ENCODE results near the gene ARID1A.

ARID1A gene

DNA sequence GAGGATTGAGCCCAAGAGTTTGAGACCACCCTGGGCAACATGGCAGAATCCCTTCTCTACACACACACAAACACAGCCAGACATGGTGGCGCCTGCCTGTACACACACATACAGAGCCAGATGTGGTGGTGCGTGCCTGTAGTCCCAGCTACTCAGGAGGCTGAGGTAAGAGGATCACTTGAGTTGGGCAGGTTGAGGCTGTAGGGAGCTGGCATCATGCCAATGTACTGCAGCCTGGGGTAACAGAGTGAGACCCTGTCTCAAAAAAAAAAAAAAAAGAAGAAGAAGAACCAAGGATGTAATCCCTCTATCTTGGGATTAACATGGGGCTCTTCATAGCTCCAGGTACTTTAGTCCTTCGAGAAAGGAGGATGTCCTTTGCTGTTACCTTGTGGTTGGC lies 62.5 kb downstream of the ARID1A start:
- TF ChIP-seq, protein P1, sequence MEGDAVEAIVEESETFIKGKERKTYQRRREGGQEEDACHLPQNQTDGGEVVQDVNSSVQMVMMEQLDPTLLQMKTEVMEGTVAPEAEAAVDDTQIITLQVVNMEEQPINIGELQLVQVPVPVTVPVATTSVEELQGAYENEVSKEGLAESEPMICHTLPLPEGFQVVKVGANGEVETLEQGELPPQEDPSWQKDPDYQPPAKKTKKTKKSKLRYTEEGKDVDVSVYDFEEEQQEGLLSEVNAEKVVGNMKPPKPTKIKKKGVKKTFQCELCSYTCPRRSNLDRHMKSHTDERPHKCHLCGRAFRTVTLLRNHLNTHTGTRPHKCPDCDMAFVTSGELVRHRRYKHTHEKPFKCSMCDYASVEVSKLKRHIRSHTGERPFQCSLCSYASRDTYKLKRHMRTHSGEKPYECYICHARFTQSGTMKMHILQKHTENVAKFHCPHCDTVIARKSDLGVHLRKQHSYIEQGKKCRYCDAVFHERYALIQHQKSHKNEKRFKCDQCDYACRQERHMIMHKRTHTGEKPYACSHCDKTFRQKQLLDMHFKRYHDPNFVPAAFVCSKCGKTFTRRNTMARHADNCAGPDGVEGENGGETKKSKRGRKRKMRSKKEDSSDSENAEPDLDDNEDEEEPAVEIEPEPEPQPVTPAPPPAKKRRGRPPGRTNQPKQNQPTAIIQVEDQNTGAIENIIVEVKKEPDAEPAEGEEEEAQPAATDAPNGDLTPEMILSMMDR (IDR thresholded peaks at IDR 0.05; ENCODE audit: low read depth, low read length, missing control alignments), result no peak
- DNase-seq (ENCODE audit: low read depth), result no peak
- H3K4me3 ChIP-seq (ENCODE audit: low read depth, low read length), result no peak overlapping the region

DNA sequence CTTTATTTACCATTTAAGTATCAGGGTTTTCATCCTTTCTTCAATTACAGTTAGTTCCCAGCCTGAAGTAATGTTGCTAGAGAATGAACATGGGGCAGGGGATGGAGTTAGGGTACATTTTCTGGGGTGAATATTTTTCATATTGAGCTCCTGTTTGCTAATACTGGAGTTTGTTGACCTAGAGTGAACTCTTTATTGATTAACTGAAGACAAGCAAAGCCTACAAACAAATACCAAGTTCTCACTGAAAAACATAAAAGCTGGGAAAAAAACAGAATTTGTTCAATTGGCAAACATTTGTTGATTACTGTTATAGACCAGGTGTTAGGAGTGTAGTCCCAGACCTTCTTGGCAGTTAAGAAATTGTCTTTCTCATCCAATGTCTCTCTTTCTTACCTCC lies 63.7 kb downstream of the ARID1A start:
- no peak for DNase-seq (ENCODE audit: low read depth)
- TF ChIP-seq, protein P1 (IDR thresholded peaks at IDR 0.05; ENCODE audit: low read depth, low read length, missing control alignments), result no peak

GRCh38 chr1:26761217-26761616 lies 65.4 kb downstream of the ARID1A start:
- TF ChIP-seq, protein P1 (IDR thresholded peaks at IDR 0.05; ENCODE audit: low read depth, low read length, missing control alignments), result peak; percentile 11
- no peak for DNase-seq (ENCODE audit: low read depth)
- H3K4me3 ChIP-seq (ENCODE audit: low read depth, low read length), result no peak overlapping the region

More for the DNA sequence above, 63.7 kb downstream of the ARID1A start:
- no peak overlapping the region for H3K4me3 ChIP-seq (ENCODE audit: low read depth, low read length)

DNA sequence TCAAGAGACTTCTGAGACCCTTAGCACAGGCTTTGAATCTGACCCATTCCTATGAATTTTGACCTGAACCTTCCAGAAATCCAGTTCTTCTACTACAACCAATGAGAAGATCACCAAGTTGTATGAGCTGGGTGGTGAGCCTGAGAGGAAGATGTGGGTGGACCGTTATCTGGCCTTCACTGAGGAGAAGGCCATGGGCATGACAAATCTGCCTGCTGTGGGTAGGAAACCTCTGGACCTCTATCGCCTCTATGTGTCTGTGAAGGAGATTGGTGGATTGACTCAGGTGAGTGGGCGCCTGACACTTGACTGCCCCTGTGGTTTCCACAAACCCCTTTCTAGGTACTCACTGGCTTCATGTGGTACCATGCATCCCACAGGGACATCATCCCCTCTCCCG lies 71.9 kb downstream of the ARID1A start:
- no peak for DNase-seq (ENCODE audit: low read depth)
- no peak overlapping the region for H3K4me3 ChIP-seq (ENCODE audit: low read depth, low read length)
- TF ChIP-seq, protein P1 (IDR thresholded peaks at IDR 0.05; ENCODE audit: low read depth, low read length, missing control alignments), result no peak

DNA sequence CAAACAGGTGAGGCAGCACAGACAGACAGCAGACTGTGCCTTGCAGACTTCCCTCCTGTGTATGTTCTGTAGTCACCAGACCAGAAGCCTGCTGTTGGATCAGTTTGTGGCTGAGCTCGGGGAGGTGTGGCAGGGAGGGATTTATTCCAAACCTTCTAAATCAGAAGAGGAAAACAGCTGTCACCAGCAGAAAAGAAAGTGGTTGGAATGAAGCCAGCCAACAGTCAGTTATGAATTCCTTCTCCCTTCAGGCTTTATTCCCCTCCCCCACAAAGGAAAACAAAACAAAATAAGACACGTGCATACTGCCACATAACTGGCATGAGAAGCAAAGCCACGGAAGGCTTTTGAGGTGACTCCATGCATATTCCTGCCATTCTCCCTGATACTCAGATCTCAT lies 72.9 kb downstream of the ARID1A start:
- DNase-seq (ENCODE audit: low read depth), result no peak
- H3K4me3 ChIP-seq (ENCODE audit: low read depth, low read length), result no peak overlapping the region
- TF ChIP-seq, protein P1 (IDR thresholded peaks at IDR 0.05; ENCODE audit: low read depth, low read length, missing control alignments), result no peak

GRCh38 chr1:26771285-26771642 lies 75.4 kb downstream of the ARID1A start:
- TF ChIP-seq, protein P1 (IDR thresholded peaks at IDR 0.05; ENCODE audit: low read depth, low read length, missing control alignments), result no peak
- H3K4me3 ChIP-seq (ENCODE audit: low read depth, low read length), result no peak overlapping the region
- DNase-seq (ENCODE audit: low read depth), result no peak

DNA sequence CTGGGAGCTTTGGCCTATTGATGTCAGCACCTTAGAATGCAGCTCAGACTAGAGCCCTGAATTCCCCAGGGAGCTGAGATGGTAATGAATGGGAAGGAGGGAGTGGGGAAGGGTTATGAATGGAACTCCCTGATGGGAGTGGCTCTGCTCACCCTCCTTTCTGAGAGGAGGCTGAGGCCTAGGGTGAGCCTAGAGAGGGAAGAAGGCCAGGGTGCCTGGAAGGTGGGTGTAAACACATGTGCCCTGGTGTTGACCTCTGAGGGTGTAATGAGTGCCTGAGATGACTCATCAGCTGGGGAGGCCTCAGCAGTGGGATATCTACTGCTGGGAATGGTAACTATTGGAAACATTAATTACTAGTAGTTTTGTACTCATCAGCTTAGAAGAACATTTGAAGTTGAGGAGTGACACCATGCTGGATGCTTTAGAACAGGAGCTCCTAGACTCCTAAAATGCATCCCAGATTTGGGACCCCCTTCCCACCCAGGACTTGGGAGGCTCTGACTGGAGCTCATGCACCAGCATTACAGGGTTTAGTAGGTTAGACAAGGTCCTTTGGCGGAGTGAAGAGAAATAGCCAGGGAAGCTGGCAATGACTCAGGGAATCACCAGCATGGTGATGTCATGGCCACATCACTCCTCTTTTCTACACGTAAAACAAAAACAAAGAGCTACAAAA lies 76.0 kb downstream of the ARID1A start:
- no peak for DNase-seq (ENCODE audit: low read depth)
- TF ChIP-seq, protein P1 (IDR thresholded peaks at IDR 0.05; ENCODE audit: low read depth, low read length, missing control alignments), result no peak
- H3K4me3 ChIP-seq (ENCODE audit: low read depth, low read length), result no peak overlapping the region
